HG03575 (cell line): ENCODE data around the gene TSLP.
A peak's percentile ranks its signal among the peaks of the same experiment; 100 is the strongest.

ENCODE experiments used
- ATAC-seq: cut with Tn5 transposase; IDR thresholded peaks from one replicate; pipeline ENCODE4 v1.9.1; 2021; ENCODE audit not compliant: unreplicated experiment, insufficient number of reproducible peaks, low FRiP score; ENCODE audit errors: extremely low read depth

TSLP gene

GRCh38 chr5:111092062-111092853, 20.7 kb downstream of the TSLP start, which contains the start of gene WDR36:
Gene WDR36 (plus strand): TSS chr5:111092348. CDS start chr5:111092457, 109 bp downstream.
- ATAC-seq = peak; percentile 78

GRCh38 chr5:111095982-111096381, 24.5 kb downstream of the TSLP start:
- ATAC-seq = no peak

- no peak for ATAC-seq
Measured at GRCh38 chr5:111099058-111099778, 27.7 kb downstream of the TSLP start.

- ATAC-seq = no peak
Measured at GRCh38 chr5:111106320-111106948, 34.9 kb downstream of the TSLP start.

GRCh38 chr5:111107371-111107770, 35.9 kb downstream of the TSLP start:
- no peak for ATAC-seq

GRCh38 chr5:111111956-111112355, 40.4 kb downstream of the TSLP start:
- ATAC-seq = no peak

GRCh38 chr5:111113678-111114077, 42.2 kb downstream of the TSLP start:
- no peak for ATAC-seq

- ATAC-seq = no peak
Measured at GRCh38 chr5:111115229-111115628, 43.7 kb downstream of the TSLP start.

- ATAC-seq = no peak
Measured at GRCh38 chr5:111116550-111116949, 45.0 kb downstream of the TSLP start.

- ATAC-seq = no peak
Measured at GRCh38 chr5:111117136-111117535, 45.6 kb downstream of the TSLP start.

- ATAC-seq = no peak
Measured at GRCh38 chr5:111119221-111119620, 47.7 kb downstream of the TSLP start.

GRCh38 chr5:111119856-111120255, 48.3 kb downstream of the TSLP start:
- ATAC-seq = no peak

GRCh38 chr5:111120911-111121310, 49.4 kb downstream of the TSLP start:
- no peak for ATAC-seq

- ATAC-seq = no peak
Measured at GRCh38 chr5:111121926-111122325, 50.4 kb downstream of the TSLP start.

- ATAC-seq = no peak
Measured at GRCh38 chr5:111122398-111122797, 50.9 kb downstream of the TSLP start.

- ATAC-seq = no peak
Measured at GRCh38 chr5:111124793-111125192, 53.3 kb downstream of the TSLP start.

- ATAC-seq = no peak
Measured at GRCh38 chr5:111126896-111127295, 55.4 kb downstream of the TSLP start.
